Sigmoid colon (tissue), 7 donors: ENCODE data around the gene ZNF593OS. TPM values are rescaled to one million over a fixed set of nuclear protein-coding genes. Genes with fewer than 3 reads are reported as not detected.

Source experiments
- DNase-seq: peaks from one replicate; pipeline ENCODE4 v3.0.0-alpha.2; 2019
- H3K27ac ChIP-seq, 4 donors: fragments of 200-600 bp; sonication (generic); one replicate each; pipeline ENCODE4 v1.5.1; 2016 to 2019; ENCODE audit warnings: mild to moderate bottlenecking in 1 of 4
- H3K27me3 ChIP-seq, 3 donors: fragments of 200-600 bp; sonication (generic); one replicate each; pipeline ENCODE4 v1.5.1; 2019; ENCODE audit warnings: mild to moderate bottlenecking in 1 of 3
- H3K36me3 ChIP-seq, 4 donors: fragments of 200-600 bp; sonication (generic); one replicate each; pipeline ENCODE4 v1.5.1; 2016 to 2019
- H3K4me1 ChIP-seq, 4 donors: fragments of 200-600 bp; sonication (generic); one replicate each; pipeline ENCODE4 v1.5.1; 2017 to 2019
- H3K4me3 ChIP-seq, 4 donors: fragments of 200-600 bp; sonication (generic); one replicate each; pipeline ENCODE4 v1.5.1; 2017 to 2019; ENCODE audit warnings: mild to moderate bottlenecking in 2 of 4, moderate library complexity in 1 of 4
- H3K9me3 ChIP-seq, 4 donors: fragments of 200-600 bp in 3 of 4; sonication (generic) in 3 of 4; one replicate each; pipeline versions ENCODE4 v1.5.1 to v1.6.1; 2013 to 2019
- CTCF ChIP-seq, 4 experiments: fragments of 450-650 bp in 3 of 4; fragments of 200-600 bp in 1 of 4; IDR thresholded peaks; one replicate each; pipeline ENCODE4 v1.5.1; 2016 to 2019; ENCODE audit warnings: antibody characterized with exemption in 4 of 4, mild to moderate bottlenecking in 3 of 4, moderate library complexity in 2 of 4
- EP300 ChIP-seq, 4 donors: sonication (generic); formaldehyde crosslinking; IDR thresholded peaks; one replicate each; pipeline ENCODE4 v1.6.1; 2017; ENCODE audit warnings: antibody characterized with exemption in 4 of 4
- POLR2A ChIP-seq, 2 donors: fragments of 450-650 bp; IDR thresholded peaks; one replicate each; pipeline ENCODE4 v1.6.1; 2016; ENCODE audit warnings: antibody characterized with exemption in 2 of 2, mild to moderate bottlenecking in 2 of 2, moderate library complexity in 2 of 2
- POLR2AphosphoS5 ChIP-seq, 4 donors: sonication (generic); formaldehyde crosslinking; IDR thresholded peaks; one replicate each; pipeline ENCODE4 v1.6.1; 2017; ENCODE audit warnings: antibody characterized with exemption in 4 of 4
- WGBS, 2 donors: extraction: QIAGEN DNeasy Blood & Tissue Kit; methylation state at CpG; one replicate each; pipeline ENCODE4 v1.1.7; 2013; 5-methylcytosine and 5-hydroxymethylcytosine counted together
- intact Hi-C: fragments of 100-400 bp; cut with DNase I; formaldehyde crosslinking; loops from one replicate; pipeline ENCODE4 v1.15.1; 2023
- polyA plus RNA-seq, 3 donors: library from polyadenylated mRNA; stranded (reverse); fragments of 200-250 nt; gene quantifications; one replicate each; pipeline ENCODE4 v1.2.3, GENCODE V29; 2013
- total RNA-seq, 4 donors: library from RNA; depleted of rRNA; stranded (reverse); fragments of >200 nt; gene quantifications; one replicate each; pipeline ENCODE4 v1.1.0, GENCODE V29; 2016
- donor health status: healthy with polysubstance abuse.
- donor health status: Bipolar disorder and iron deficiency.
- donor health status: healthy.

ZNF593OS gene
- total and polyA plus RNA-seq, 7 donors = 0.13 TPM; not detected in 6

- TF ChIP-seq POLR2A (IDR thresholded peaks at IDR 0.05) (no peak), CTCF (IDR thresholded peaks at IDR 0.05) (no peak), POLR2AphosphoS5 (IDR thresholded peaks at IDR 0.05) (no peak), EP300 (IDR thresholded peaks at IDR 0.05) (no peak)
- Histone ChIP-seq H3K9me3 (no peaks in the 10 kb centered on the region), H3K4me3 (no peak overlapping the region), H3K36me3 (no peaks in the 10 kb centered on the region), H3K27ac (peak overlapping the region in 2 of 4 donors; percentile 4 to 76), H3K4me1 (peaks cover 0 to 40% (median 28%) of the 10 kb centered on the region in 4 donors), H3K27me3 (no peaks in the 10 kb centered on the region)
- 36 to 70% methylated on average over 4 of the region's 4 CpGs for WGBS, 2 donors
- no peak for DNase-seq
- intact Hi-C loops = no loop called here
These were observed 47.0 kb downstream of the ZNF593OS start for GRCh38 chr1:26124418-26125331.

GRCh38 chr1:26122988-26123973, 48.4 kb downstream of the ZNF593OS start:
- Histone ChIP-seq H3K27me3 (no peaks in the 10 kb centered on the region), H3K36me3 (peaks cover 0 to 14% (median 4%) of the 10 kb centered on the region in 4 donors), H3K4me3 (no peak overlapping the region), H3K9me3 (no peaks in the 10 kb centered on the region), H3K27ac (peak overlapping the region in 3 of 4 donors; percentile 68 to 76 (median 71)), H3K4me1 (peaks cover 0 to 40% (median 28%) of the 10 kb centered on the region in 4 donors)
- no peak for TF ChIP-seq POLR2A (IDR thresholded peaks at IDR 0.05)
- no peak for TF ChIP-seq CTCF (IDR thresholded peaks at IDR 0.05)
- TF ChIP-seq EP300 (IDR thresholded peaks at IDR 0.05) = no peak
- no peak for TF ChIP-seq POLR2AphosphoS5 (IDR thresholded peaks at IDR 0.05)
- intact Hi-C loops = no loop called here
- no peak for DNase-seq
- 80 to 87% methylated on average over 7 of the region's 7 CpGs for WGBS, 2 donors

GRCh38 chr1:26121854-26122773, 49.5 kb downstream of the ZNF593OS start:
- H3K36me3 ChIP-seq = peaks cover 0 to 25% (median 4%) of the 10 kb centered on the region in 4 donors
- no peaks in the 10 kb centered on the region for H3K27me3 ChIP-seq
- peak overlapping the region in 3 of 4 donors; percentile 68 to 76 (median 71) for H3K27ac ChIP-seq
- 49 to 64% methylated on average over 8 of the region's 8 CpGs for WGBS, 2 donors
- H3K9me3 ChIP-seq = no peaks in the 10 kb centered on the region
- peak in 2 of 4 donors; percentile 42 to 45 for TF ChIP-seq EP300 (IDR thresholded peaks at IDR 0.05)
- no peak for TF ChIP-seq CTCF (IDR thresholded peaks at IDR 0.05)
- peak; percentile 36 to 94 (median 88) for TF ChIP-seq POLR2AphosphoS5 (IDR thresholded peaks at IDR 0.05)
- no peak for TF ChIP-seq POLR2A (IDR thresholded peaks at IDR 0.05)
- peaks cover 0 to 35% (median 23%) of the 10 kb centered on the region in 4 donors for H3K4me1 ChIP-seq
- DNase-seq = no peak
- intact Hi-C loops = no loop called here
- H3K4me3 ChIP-seq = no peak overlapping the region
